BLaER1 (cell line): ENCODE data around the gene MIOX.

Experiments used
- H3K27ac ChIP-seq: shearing (Covaris generic); formaldehyde crosslinking; 2 replicates; pipeline ENCODE4 v1.8.1; 2022
- H3K27me3 ChIP-seq: shearing (Covaris generic); formaldehyde crosslinking; 2 replicates; pipeline ENCODE4 v1.8.1; 2022
- H3K36me3 ChIP-seq: shearing (Covaris generic); formaldehyde crosslinking; 2 replicates; pipeline ENCODE4 v1.8.1; 2022
- H3K4me1 ChIP-seq: shearing (Covaris generic); formaldehyde crosslinking; 2 replicates; pipeline ENCODE4 v1.8.1; 2022
- H3K4me2 ChIP-seq: shearing (Covaris generic); formaldehyde crosslinking; 2 replicates; pipeline ENCODE4 v1.8.1; 2022
- H3K4me3 ChIP-seq: shearing (Covaris generic); formaldehyde crosslinking; 2 replicates; pipeline ENCODE4 v1.8.1; 2022
- H3K9ac ChIP-seq: shearing (Covaris generic); formaldehyde crosslinking; 2 replicates; pipeline ENCODE4 v1.8.1; 2022
- H3K9me3 ChIP-seq: shearing (Covaris generic); formaldehyde crosslinking; 2 replicates; pipeline ENCODE4 v1.8.1; 2022
- H4K20me1 ChIP-seq: shearing (Covaris generic); formaldehyde crosslinking; 2 replicates; pipeline ENCODE4 v1.8.1; 2022
- Cebpa-rat ChIP-seq: shearing (Covaris generic); IDR thresholded peaks from 2 replicates; pipeline ENCODE4 v1.8.1; 2022

The MIOX gene

DNA sequence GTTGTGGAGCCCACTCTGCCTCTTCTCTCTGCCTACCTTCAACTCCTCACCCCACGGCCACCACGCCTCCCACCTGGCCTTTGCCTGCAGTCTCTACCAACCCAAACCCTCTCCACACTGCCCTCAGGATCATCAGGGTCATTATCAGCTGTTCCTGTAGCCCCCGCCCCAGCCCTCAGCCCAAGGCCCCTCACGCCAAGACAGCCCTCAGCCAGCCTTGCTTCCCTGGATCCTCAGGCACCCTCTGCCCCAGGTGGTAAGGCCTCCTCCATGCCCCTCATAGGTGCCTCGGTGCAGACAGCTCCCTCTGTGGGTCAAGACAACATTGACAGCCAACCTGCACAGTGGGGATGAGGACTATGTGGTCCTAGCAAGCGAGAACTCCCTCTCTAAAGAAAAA is 13.6 kb upstream of the MIOX start:
- Histone ChIP-seq H3K4me1 (peaks cover 86% of the 10 kb centered on the region), H3K27me3 (no peaks in the 10 kb centered on the region), H3K4me2 (peak overlapping the region; percentile 95), H3K36me3 (no peaks in the 10 kb centered on the region), H3K9ac (peak overlapping the region; percentile 94; the same call in 1 of the 2 replicates), H3K9me3 (no peaks in the 10 kb centered on the region), H4K20me1 (peaks cover 57% of the 10 kb centered on the region), H3K4me3 (peak overlapping the region; percentile 84), H3K27ac (peak overlapping the region; percentile 95)
- TF ChIP-seq Cebpa-rat = no peak

DNA sequence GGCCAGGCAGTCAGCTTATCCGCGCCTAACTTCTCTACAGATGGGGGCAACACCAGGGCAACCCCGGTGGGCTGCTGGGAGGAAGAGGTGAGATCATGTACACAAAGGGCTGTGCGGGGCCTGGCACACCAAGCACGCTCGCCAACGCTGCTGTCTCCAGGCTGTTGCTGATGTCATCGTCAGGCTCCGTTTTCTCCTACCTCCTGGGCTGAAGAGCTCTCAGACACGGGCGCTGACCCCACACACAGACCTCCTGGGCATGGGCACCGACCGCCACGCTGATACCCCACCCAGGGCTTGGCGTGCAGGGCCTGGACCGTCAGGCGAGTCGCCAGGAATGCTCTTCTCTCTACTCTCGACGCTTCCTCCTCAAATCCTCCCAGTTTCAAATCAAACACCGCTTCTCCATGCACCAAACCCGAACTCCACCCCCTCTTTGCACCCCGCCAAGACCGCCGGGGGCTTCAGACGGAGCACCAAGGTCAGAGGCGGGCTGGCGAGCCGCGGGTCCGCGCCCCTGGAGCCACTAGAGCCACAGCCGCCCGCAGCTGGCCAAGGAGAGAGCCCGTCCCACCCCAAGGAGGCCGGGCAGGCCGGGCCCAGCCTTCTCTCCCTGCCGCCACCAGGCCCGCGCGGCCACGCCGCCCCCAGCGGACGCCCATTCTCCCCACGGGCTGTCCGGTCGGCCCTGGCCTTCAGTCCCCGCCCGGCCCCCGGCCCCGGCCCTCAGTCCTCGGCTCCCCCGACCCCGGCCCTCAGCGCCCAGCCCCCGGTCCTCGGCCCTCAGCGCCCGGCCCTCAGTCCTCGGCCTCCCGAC is 12.6 kb upstream of the MIOX start:
- Histone ChIP-seq H3K4me1 (peaks cover 86% of the 10 kb centered on the region), H3K27ac (peak overlapping the region; percentile 91), H3K27me3 (no peaks in the 10 kb centered on the region; the same call in 1 of the 2 replicates), H3K9me3 (no peaks in the 10 kb centered on the region), H3K36me3 (no peaks in the 10 kb centered on the region), H3K9ac (peak overlapping the region; percentile 94), H3K4me3 (peak overlapping the region; percentile 84), H3K4me2 (peak overlapping the region; percentile 95), H4K20me1 (peaks cover 47% of the 10 kb centered on the region)
- TF ChIP-seq Cebpa-rat = no peak

DNA sequence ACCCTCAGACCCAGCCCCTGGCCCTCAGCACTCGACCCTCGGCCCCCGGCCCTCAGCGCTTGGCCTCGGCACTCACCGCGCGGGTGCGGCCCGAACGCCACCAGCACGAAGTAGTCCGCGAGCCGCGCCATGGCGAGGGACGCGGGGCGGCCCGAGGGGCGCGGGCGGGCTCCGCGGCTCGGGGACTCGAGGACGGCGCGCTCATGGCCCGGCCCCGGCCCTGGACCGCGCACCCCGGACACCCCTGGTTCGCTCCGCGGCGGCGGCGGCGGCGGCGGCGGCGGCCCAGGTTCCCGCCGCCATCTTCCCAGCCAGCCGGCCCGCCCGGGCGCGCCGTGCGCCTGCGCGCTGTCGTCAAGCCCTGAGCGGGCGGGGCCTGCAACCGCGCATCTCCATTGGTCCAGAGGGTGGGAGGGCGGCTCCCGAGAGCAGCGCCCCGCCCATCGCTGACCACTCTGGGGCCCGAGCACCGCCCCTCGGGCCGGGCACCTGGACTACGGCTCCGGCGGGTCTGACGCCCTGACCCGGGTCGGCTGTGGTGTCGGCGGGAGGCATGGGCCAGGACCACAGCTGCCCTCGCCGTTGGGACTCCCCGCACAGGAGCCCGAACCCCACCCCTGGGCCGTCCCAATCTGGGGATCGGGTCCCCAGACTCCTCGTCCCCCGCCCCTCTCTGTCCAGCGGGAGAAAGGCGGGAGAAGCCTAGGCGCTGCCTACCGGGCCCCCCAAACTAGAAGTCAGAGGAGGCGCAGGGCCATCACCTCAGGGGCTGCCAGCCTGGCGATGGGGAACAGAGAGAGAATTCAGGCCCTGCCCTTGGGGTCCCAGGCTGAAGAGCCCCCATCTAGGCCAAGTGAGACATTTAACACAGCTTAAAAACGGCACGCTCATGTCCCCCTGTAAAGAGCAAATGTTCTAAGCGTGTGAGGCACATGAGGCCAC is 11.7 kb upstream of the MIOX start, which contains the start of gene SBF1:
TSS of gene SBF1 (minus strand) at position 326 of the 942 bp plus-strand sequence. CDS start at position 131, 195 bp downstream.
- Histone ChIP-seq H3K4me1 (peaks cover 86% of the 10 kb centered on the region), H3K27me3 (peaks cover 9% of the 10 kb centered on the region)

DNA sequence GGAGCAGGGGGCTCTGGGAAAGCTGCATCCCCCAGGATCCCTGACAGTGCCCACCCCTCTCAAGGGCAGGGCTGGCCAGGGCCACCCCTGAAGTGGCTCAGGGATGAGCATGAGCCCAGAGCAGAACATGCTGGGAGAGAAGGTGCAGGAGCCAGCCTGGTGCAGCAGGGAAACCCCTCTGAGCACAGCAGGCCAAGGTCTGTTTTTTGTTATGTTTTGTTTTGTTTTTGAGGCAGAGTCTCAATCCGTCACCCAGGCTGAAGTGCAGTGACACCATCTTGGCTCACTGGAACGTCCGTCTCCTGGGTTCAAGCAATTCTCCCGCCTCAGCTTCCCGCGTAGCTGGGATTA is 11.0 kb upstream of the MIOX start:
- H3K4me1 ChIP-seq = peaks cover 86% of the 10 kb centered on the region
- no peaks in the 10 kb centered on the region for H3K9me3 ChIP-seq
- H4K20me1 ChIP-seq = peaks cover 37% of the 10 kb centered on the region
- no peaks in the 10 kb centered on the region for H3K36me3 ChIP-seq
- H3K27ac ChIP-seq = peak overlapping the region; percentile 91
- TF ChIP-seq Cebpa-rat = no peak
- H3K4me2 ChIP-seq = peak overlapping the region; percentile 95
- H3K4me3 ChIP-seq = peak overlapping the region; percentile 84; the same call in 1 of the 2 replicates
- peaks cover 15% of the 10 kb centered on the region for H3K27me3 ChIP-seq
- peak overlapping the region; percentile 94; the same call in 1 of the 2 replicates for H3K9ac ChIP-seq

More for the DNA sequence above, 11.7 kb upstream of the MIOX start, which contains the start of gene SBF1:
- Histone ChIP-seq H3K9ac (peak within 1 kb of the TSS; percentile 94), H3K4me2 (peak within 1 kb of the TSS; percentile 95), H4K20me1 (peaks cover 44% of the 10 kb centered on the region), H3K36me3 (no peaks in the 10 kb centered on the region), H3K9me3 (no peaks in the 10 kb centered on the region), H3K27ac (peak within 1 kb of the TSS; percentile 91), H3K4me3 (peak within 1 kb of the TSS; percentile 84)
- no peak for TF ChIP-seq Cebpa-rat

DNA sequence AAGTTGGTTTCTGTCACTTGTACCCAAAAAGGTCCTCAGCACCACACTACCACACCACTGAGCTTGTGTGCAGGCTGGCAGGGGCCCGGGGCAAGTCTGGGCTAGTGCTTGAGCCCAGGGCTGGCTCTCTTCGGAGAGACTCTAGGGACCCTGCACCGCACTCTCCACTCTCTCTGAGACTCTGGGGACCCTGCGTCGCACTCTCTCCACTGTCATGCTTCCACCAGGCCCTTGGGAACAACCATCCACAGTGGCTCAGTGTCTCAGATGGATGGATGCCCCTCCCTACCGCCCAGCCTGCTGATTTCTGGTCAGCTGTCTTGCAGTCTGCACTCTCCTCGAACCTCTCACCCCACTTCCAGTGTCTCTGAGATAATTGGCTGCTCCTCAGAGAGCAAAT is 9.8 kb upstream of the MIOX start:
- Histone ChIP-seq H3K4me1 (peaks cover 84% of the 10 kb centered on the region), H3K4me3 (no peak overlapping the region), H3K4me2 (peak overlapping the region; percentile 95), H3K9ac (peak overlapping the region; percentile 43; the same call in 1 of the 2 replicates), H4K20me1 (peaks cover 25% of the 10 kb centered on the region), H3K27me3 (peaks cover 28% of the 10 kb centered on the region), H3K27ac (peak overlapping the region; percentile 78), H3K9me3 (no peaks in the 10 kb centered on the region), H3K36me3 (no peaks in the 10 kb centered on the region)
- no peak for TF ChIP-seq Cebpa-rat

DNA sequence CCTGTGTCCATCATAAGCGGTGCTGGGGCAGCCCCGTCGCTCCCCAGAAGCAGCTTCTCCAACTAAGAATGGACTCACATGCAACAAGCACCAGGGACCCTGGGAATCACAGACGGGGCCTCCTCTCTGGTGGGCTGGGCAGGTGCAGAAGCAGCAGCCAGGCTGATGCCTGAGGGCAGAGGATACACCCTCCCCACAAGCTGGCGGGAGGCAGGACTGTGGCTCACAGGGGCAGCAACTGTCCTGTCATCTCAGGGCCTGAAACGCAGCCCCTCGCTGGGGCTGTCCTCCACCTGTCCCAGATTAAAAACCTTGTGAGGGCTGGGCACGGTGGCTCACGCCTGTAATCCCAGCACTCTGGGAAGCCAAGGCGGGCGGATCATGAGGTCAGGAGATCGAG is 8.7 kb upstream of the MIOX start:
- Histone ChIP-seq H3K9ac (no peak overlapping the region), H4K20me1 (peaks cover 23% of the 10 kb centered on the region), H3K4me1 (peaks cover 84% of the 10 kb centered on the region), H3K36me3 (no peaks in the 10 kb centered on the region), H3K9me3 (no peaks in the 10 kb centered on the region), H3K27me3 (peaks cover 38% of the 10 kb centered on the region), H3K27ac (no peak overlapping the region), H3K4me2 (peak overlapping the region; percentile 95), H3K4me3 (no peak overlapping the region)
- TF ChIP-seq Cebpa-rat = no peak

DNA sequence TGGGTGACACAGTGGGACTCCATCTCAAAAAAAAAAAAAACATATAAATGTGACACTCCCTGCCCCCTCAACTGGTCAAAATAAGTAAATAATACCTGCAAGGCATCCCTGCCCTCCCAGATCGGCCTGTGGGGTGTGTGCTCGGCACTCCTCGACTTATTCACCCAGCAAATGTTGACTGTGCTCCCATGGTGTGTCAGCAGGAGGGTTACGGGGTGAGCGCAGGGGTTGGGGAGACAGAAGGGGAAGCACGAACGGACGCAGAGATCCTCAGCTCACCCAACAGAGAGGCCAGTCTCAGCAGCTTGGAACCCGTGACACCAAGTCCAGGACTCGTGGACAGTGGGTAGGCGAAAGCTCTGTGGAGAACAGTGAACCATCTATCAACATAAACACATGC is 6.9 kb upstream of the MIOX start:
- Histone ChIP-seq H3K4me2 (no peak overlapping the region), H3K4me3 (no peak overlapping the region), H3K27ac (no peak overlapping the region), H4K20me1 (peaks cover 25% of the 10 kb centered on the region; the same call in 1 of the 2 replicates), H3K27me3 (peaks cover 40% of the 10 kb centered on the region), H3K9ac (no peak overlapping the region), H3K4me1 (peaks cover 90% of the 10 kb centered on the region), H3K9me3 (no peaks in the 10 kb centered on the region), H3K36me3 (no peaks in the 10 kb centered on the region)
- no peak for TF ChIP-seq Cebpa-rat

DNA sequence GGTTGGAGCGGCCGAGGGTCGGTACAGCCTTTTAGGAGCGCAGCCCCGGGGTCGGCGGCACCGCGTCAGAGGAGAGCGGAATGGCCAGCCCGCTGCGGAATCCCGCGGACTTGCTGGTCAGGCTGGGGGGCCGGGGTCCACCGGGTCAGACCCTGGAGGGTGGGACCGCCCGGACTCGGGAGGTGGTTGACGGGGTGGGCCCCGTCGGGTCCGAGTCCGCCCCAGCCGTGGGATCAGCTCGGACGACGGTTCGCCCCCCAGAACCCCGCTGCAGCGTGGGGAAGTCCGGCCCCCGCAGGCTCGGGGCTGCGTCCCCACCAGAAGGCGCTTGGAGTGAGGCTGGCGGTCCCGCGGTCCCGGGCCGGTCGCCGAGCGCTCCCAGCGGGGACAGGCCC is 5.6 kb upstream of the MIOX start:
- Histone ChIP-seq H3K4me2 (peak overlapping the region; percentile 96), H3K36me3 (no peaks in the 10 kb centered on the region), H3K27ac (peak overlapping the region; percentile 88; the same call in 1 of the 2 replicates), H3K27me3 (peaks cover 40% of the 10 kb centered on the region), H3K4me1 (peaks cover 92% of the 10 kb centered on the region), H3K4me3 (peak overlapping the region; percentile 74), H3K9me3 (no peaks in the 10 kb centered on the region), H4K20me1 (peaks cover 25% of the 10 kb centered on the region; the same call in 1 of the 2 replicates), H3K9ac (peak overlapping the region; percentile 81)
- TF ChIP-seq Cebpa-rat = no peak

DNA sequence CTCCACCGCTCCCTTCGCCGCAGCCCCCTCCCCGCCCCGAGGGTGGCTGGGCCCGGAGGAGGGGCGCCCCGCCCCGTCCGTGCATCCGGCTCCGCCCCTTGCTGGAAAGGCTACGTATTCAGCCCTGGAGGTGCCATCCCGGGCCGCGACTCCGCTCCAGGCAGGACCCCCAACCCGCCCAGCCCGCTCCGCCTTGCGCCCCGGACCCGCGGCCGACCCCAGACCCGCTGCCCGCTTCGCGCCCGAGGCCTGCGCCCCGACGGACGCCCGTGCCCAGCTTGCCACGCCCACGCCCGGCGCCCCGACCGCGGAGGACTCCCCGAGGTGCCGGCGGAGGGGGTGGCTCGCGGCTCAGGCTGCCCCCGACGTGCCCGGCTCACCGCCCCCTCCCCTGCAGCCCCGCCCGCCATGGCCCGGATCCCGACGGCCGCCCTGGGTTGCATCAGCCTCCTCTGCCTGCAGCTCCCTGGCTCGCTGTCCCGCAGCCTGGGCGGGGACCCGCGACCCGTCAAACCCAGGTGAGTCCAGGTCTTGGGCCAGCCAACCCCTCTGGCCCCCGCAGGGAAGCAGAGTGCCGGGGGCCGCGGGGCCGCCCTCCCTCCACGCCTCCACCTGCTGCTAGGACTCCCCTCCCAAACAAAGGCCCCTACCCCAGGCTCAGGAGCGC is 5.1 kb upstream of the MIOX start, which contains the start of gene ADM2:
TSS of gene ADM2 (plus strand) at position 104 of the 667 bp plus-strand sequence. CDS start at position 409, 305 bp downstream.
- H3K27me3 ChIP-seq = peaks cover 40% of the 10 kb centered on the region
- H3K4me1 ChIP-seq = peaks cover 91% of the 10 kb centered on the region
- no peak for TF ChIP-seq Cebpa-rat
- H3K4me2 ChIP-seq = peak within 1 kb of the TSS; percentile 96
- peaks cover 25% of the 10 kb centered on the region; the same call in 1 of the 2 replicates for H4K20me1 ChIP-seq
- peak within 1 kb of the TSS; percentile 81 for H3K9ac ChIP-seq
- H3K27ac ChIP-seq = peak within 1 kb of the TSS; percentile 88
- no peaks in the 10 kb centered on the region for H3K36me3 ChIP-seq
- peak within 1 kb of the TSS; percentile 74 for H3K4me3 ChIP-seq
- H3K9me3 ChIP-seq = no peaks in the 10 kb centered on the region
